ENCODE measurements around the gene CHD3.

Gene CHD3

GRCh38 chr17:7840875-7841274 is 47.7 kb upstream of the CHD3 start:
- no peak for TF ChIP-seq GABPA (IDR thresholded peaks at IDR 0.05; ENCODE audit: low read depth)
- no peak for TF ChIP-seq CTCF (IDR thresholded peaks at IDR 0.05; ENCODE audit: insufficient read depth, low read length)
- TF ChIP-seq SPI1 (IDR thresholded peaks at IDR 0.05; ENCODE audit: borderline replicate concordance, low read depth), result no peak
- TF ChIP-seq REST (IDR thresholded peaks at IDR 0.05; ENCODE audit: insufficient replicate concordance, low read depth), result no peak
- no peak for TF ChIP-seq POLR2AphosphoS5 (IDR thresholded peaks at IDR 0.05; ENCODE audit: low read depth)
- H3K4me3 ChIP-seq (replicated peaks; ENCODE audit: insufficient read depth, low read length), result peak overlapping the region; percentile 56
- H3K27me3 ChIP-seq (ENCODE audit: insufficient read depth, poor library complexity, severe bottlenecking), result no peaks in the 10 kb centered on the region
- peak overlapping the region; percentile 95 for H3K27ac ChIP-seq (replicated peaks)
- no peak for DNase-seq (ENCODE audit: low read depth in 1 of 2, low spot score in 1 of 2)

- DNase-seq (ENCODE audit: low read depth in 1 of 2, low spot score in 1 of 2), result peak in 1 of 2 experiments; percentile 63
- H3K27me3 ChIP-seq (ENCODE audit: insufficient read depth, poor library complexity, severe bottlenecking), result no peaks in the 10 kb centered on the region
- 0 out of 2 replicates have a peak, but pooled peaks have one; percentile 7 for TF ChIP-seq POLR2AphosphoS5 (IDR thresholded peaks at IDR 0.05; ENCODE audit: low read depth)
- no peak for TF ChIP-seq CTCF (IDR thresholded peaks at IDR 0.05; ENCODE audit: insufficient read depth, low read length)
- peak overlapping the region; percentile 56 for H3K4me3 ChIP-seq (replicated peaks; ENCODE audit: insufficient read depth, low read length)
- peak overlapping the region; percentile 95 for H3K27ac ChIP-seq (replicated peaks)
Observed at GRCh38 chr17:7841396-7841914, 47.1 kb upstream of the CHD3 start.

GRCh38 chr17:7841915-7842379 is 46.6 kb upstream of the CHD3 start:
- DNase-seq (ENCODE audit: low read depth in 1 of 2, low spot score in 1 of 2), result peak in 1 of 2 experiments; percentile 65
- TF ChIP-seq POLR2AphosphoS5 (IDR thresholded peaks at IDR 0.05; ENCODE audit: low read depth) (no peak), GABPA (IDR thresholded peaks at IDR 0.05; ENCODE audit: low read depth) (no peak), SPI1 (IDR thresholded peaks at IDR 0.05; ENCODE audit: borderline replicate concordance, low read depth) (no peak), CTCF (IDR thresholded peaks at IDR 0.05; ENCODE audit: insufficient read depth, low read length) (no peak), REST (IDR thresholded peaks at IDR 0.05; ENCODE audit: insufficient replicate concordance, low read depth) (no peak)
- H3K27ac ChIP-seq (replicated peaks), result peak overlapping the region; percentile 95
- H3K4me3 ChIP-seq (replicated peaks; ENCODE audit: insufficient read depth, low read length), result peak overlapping the region; percentile 56
- no peaks in the 10 kb centered on the region for H3K27me3 ChIP-seq (ENCODE audit: insufficient read depth, poor library complexity, severe bottlenecking)

All from HL-60 (cell line).